Ectodermal cell (in vitro differentiated cells): ENCODE data around the gene DPYSL5.

Experiments
- H3K27ac ChIP-seq: 2 replicates; pipeline ENCODE4 v1.7.0; 2013; ENCODE audit warnings: mild to moderate bottlenecking, low read depth, low read length; ENCODE audit not compliant: insufficient read depth, poor library complexity, severe bottlenecking
- H3K27me3 ChIP-seq: 2 replicates; pipeline ENCODE4 v1.7.0; 2013; ENCODE audit warnings: mild to moderate bottlenecking, low read length; ENCODE audit not compliant: insufficient read depth, control insufficient read depth, poor library complexity, severe bottlenecking
- H3K36me3 ChIP-seq: one replicate; pipeline ENCODE4 v1.7.0; 2013; ENCODE audit warnings: low read length; ENCODE audit not compliant: control insufficient read depth, insufficient read depth
- H3K4me1 ChIP-seq: one replicate; pipeline ENCODE4 v1.7.0; 2013; ENCODE audit warnings: low read length; ENCODE audit not compliant: control insufficient read depth, insufficient read depth
- H3K4me3 ChIP-seq: 2 replicates; pipeline ENCODE4 v1.7.0; 2013; ENCODE audit warnings: low read depth, low read length, control low read depth; ENCODE audit not compliant: insufficient read depth
- H3K9me3 ChIP-seq: 2 replicates; pipeline ENCODE4 v1.7.0; 2013; ENCODE audit warnings: mild to moderate bottlenecking, low read length, moderate library complexity; ENCODE audit not compliant: control insufficient read depth
- WGBS, 2 experiments: methylation state at CpG; one replicate each; pipeline ENCODE4 v1.1.7; 2013; ENCODE audit warnings: missing lambda C conversion rate in 2 of 2; 5-methylcytosine and 5-hydroxymethylcytosine counted together

DPYSL5 gene

DNA sequence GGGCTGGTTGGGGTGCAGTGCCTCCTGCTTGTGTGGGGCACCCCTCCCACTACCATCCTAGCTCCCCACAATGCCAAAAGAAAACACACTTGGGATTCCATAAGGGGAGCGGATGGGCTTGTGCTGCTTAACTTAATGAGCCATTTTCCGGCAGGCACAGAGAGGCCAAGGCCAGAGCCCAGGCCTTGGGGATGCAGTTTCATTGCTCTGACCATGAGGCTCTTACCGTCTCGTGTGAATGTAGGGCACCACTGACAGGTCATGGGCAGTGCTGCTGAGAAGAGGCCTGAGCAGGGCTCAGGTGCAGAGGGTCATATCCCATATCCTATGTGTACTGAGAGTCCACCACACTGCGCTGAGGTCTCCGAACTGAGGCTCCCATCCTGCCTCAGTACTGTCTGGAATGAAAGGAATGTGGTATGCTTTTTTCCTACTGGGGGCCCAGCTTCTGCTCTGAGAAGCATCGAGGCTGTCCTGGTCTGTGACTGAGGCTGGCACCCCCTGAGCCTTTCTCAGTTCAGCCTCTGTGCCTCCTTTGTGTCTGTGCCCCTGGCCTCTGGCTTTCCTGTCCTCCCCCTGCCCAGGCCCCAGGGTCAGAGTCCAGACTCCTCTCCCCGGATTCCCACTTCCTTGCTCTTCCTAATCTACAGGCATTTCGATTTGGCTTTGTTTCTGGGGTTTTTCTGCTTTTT, 77.3 kb downstream of the DPYSL5 start:
- peak overlapping the region; percentile 77 for H3K27ac ChIP-seq
- 59 to 69% methylated on average over 9 of the region's 9 CpGs for WGBS, 2 experiments

DNA sequence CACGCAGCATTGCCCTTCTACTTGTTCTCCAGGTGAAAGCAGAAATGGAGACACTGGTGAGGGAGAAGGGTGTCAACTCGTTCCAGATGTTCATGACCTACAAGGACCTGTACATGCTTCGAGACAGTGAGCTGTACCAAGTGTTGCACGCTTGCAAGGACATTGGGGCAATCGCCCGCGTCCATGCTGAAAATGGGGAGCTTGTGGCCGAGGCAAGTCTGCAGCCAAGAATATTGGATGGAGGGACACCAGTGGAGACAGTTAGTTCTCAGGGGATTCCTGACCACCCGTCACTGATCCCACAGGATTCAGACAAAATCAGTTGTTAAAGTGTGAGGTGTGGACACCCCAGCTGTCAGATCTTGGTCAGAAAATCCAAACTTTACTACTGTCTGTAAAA, 79.3 kb downstream of the DPYSL5 start:
- H3K27me3 ChIP-seq, result no peaks in the 10 kb centered on the region
- H3K36me3 ChIP-seq, result peaks cover 13% of the 10 kb centered on the region
- WGBS, 2 experiments, result 97% methylated on average over 9 of the region's 9 CpGs
- peaks cover 18% of the 10 kb centered on the region for H3K4me1 ChIP-seq
- H3K9me3 ChIP-seq, result no peaks in the 10 kb centered on the region
- no peak overlapping the region for H3K4me3 ChIP-seq
- H3K27ac ChIP-seq, result no peak overlapping the region

More for the DNA sequence above, 77.3 kb downstream of the DPYSL5 start:
- Histone ChIP-seq H3K9me3 (no peaks in the 10 kb centered on the region), H3K4me3 (no peak overlapping the region), H3K4me1 (peaks cover 24% of the 10 kb centered on the region), H3K27me3 (no peaks in the 10 kb centered on the region), H3K36me3 (peaks cover 13% of the 10 kb centered on the region)

GRCh38 chr2:26932974-26933373, 85.0 kb downstream of the DPYSL5 start:
- no peaks in the 10 kb centered on the region for H3K4me1 ChIP-seq
- H3K27ac ChIP-seq, result no peak overlapping the region
- no peak overlapping the region for H3K4me3 ChIP-seq
- H3K9me3 ChIP-seq, result no peaks in the 10 kb centered on the region
- peaks cover 42% of the 10 kb centered on the region for H3K36me3 ChIP-seq
- no peaks in the 10 kb centered on the region for H3K27me3 ChIP-seq
- 87% methylated on average over 11 of the region's 11 CpGs for WGBS, 2 experiments

GRCh38 chr2:26933431-26934334, 85.8 kb downstream of the DPYSL5 start:
- Histone ChIP-seq H3K27ac (no peak overlapping the region), H3K36me3 (peaks cover 43% of the 10 kb centered on the region), H3K9me3 (no peaks in the 10 kb centered on the region), H3K27me3 (no peaks in the 10 kb centered on the region), H3K4me1 (no peaks in the 10 kb centered on the region), H3K4me3 (no peak overlapping the region)
- 92 to 93% methylated on average over 16 of the region's 16 CpGs for WGBS, 2 experiments

- 93 to 95% methylated on average over 10 of the region's 10 CpGs for WGBS, 2 experiments
- Histone ChIP-seq H3K9me3 (no peaks in the 10 kb centered on the region), H3K4me3 (no peak overlapping the region), H3K36me3 (peaks cover 43% of the 10 kb centered on the region), H3K27me3 (no peaks in the 10 kb centered on the region), H3K27ac (no peak overlapping the region), H3K4me1 (no peaks in the 10 kb centered on the region)
Observed at GRCh38 chr2:26934335-26934724, 86.4 kb downstream of the DPYSL5 start.

DNA sequence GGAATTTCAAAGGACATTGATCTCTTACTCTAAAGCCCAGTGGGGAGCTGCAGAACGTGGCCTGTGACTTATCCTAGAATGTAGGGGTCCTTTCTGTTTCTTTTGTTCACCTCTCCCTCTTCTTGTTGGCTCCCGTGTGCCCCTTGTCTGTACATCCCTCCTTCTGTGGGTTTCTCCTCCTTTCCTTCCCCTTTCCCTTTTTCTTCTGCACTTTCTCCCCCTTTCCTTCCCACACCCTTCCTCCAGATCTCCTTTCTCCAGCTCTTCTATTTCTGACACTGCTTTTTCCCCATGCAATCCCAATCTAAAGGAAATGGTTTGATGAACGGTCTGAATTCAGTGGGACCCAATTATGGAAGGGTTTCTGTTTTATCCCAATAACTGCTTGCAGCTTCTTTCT, 87.1 kb downstream of the DPYSL5 start:
- Histone ChIP-seq H3K4me1 (no peaks in the 10 kb centered on the region), H3K36me3 (peaks cover 40% of the 10 kb centered on the region), H3K27me3 (no peaks in the 10 kb centered on the region), H3K4me3 (no peak overlapping the region), H3K27ac (no peak overlapping the region), H3K9me3 (no peaks in the 10 kb centered on the region)
- WGBS, 2 experiments, result 69 to 70% methylated on average over 3 of the region's 3 CpGs

DNA sequence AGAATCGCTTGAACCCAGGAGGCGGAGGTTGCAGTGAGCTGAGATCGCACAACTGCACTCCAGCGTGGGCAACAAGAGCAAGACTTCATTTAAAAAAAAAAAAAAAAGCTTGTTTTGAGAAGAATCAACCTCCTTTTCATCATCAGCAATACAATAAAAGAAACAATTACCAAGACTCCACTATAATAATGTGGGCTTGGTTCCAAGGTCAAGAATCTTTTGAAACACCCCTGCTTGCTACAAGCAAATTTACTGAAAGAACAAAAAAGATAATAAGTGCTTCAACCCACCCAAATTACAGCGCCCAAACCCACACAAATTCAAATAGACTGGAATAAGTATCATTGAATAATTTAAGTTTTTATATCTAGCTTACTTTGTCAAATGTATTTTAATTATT, 88.9 kb downstream of the DPYSL5 start:
- Histone ChIP-seq H3K27ac (no peak overlapping the region), H3K36me3 (peaks cover 45% of the 10 kb centered on the region), H3K4me1 (no peaks in the 10 kb centered on the region), H3K27me3 (no peaks in the 10 kb centered on the region), H3K4me3 (no peak overlapping the region), H3K9me3 (no peaks in the 10 kb centered on the region)
- WGBS, 2 experiments, result 96 to 100% methylated on average over 3 to 4 of the region's 5 CpGs

DNA sequence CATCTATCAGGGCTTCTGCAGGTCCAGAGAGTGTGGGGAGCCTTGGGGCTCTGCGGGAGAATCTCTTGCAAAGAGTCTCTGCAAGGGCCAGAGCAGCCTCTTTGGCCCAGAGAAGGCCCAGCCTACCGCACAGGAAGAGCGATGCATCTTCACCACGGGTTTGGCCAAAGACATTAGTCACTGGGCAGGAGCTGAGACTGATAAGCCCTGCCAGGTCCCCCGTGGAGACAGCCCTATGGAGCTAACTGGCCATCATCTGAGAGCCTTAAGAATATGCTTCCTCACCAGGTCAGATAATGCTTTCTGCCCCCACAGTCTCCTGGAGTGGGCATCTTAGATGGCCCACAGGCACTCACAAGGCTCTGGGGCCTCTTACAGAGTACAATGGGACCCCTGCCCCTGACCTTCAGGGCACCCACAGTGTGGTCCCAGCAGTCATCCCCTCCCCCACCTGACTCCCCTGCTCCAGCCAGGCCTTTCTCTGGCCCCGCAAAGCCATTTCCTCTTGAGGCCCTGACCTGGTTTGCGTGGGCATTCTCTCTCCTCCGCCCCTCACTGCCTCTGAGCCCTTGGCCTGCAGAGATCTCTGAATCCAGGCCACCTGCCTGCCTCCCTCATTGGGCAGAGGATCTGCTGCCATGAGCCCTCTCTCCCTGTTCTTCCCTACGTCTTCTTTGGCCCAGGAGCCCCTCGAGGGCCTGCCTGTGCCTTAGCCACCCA, 90.6 kb downstream of the DPYSL5 start:
- 88 to 91% methylated on average over 10 of the region's 10 CpGs for WGBS, 2 experiments
- Histone ChIP-seq H3K27me3 (no peaks in the 10 kb centered on the region), H3K4me3 (no peak overlapping the region), H3K36me3 (peaks cover 46% of the 10 kb centered on the region), H3K4me1 (no peaks in the 10 kb centered on the region), H3K9me3 (no peaks in the 10 kb centered on the region), H3K27ac (no peak overlapping the region)

- Histone ChIP-seq H3K4me3 (no peak overlapping the region), H3K4me1 (peaks cover 3% of the 10 kb centered on the region), H3K36me3 (peaks cover 45% of the 10 kb centered on the region), H3K9me3 (no peaks in the 10 kb centered on the region), H3K27me3 (no peaks in the 10 kb centered on the region), H3K27ac (no peak overlapping the region)
- WGBS, 2 experiments, result 92 to 93% methylated on average over 9 of the region's 9 CpGs
Observed at GRCh38 chr2:26940001-26940400, 92.1 kb downstream of the DPYSL5 start.

GRCh38 chr2:26941486-26941885, 93.6 kb downstream of the DPYSL5 start:
- H3K27ac ChIP-seq, result no peak overlapping the region
- no peaks in the 10 kb centered on the region for H3K9me3 ChIP-seq
- peaks cover 39% of the 10 kb centered on the region for H3K36me3 ChIP-seq
- no peaks in the 10 kb centered on the region for H3K27me3 ChIP-seq
- peaks cover 13% of the 10 kb centered on the region for H3K4me1 ChIP-seq
- H3K4me3 ChIP-seq, result no peak overlapping the region
- WGBS, 2 experiments, result 96 to 99% methylated on average over 3 of the region's 3 CpGs
